A549 (cell line): ENCODE measurements around the gene MAP3K12. TPM values are rescaled to one million over a fixed set of nuclear protein-coding genes. Genes with fewer than 3 reads are reported as not detected.

Experiments used
- ATAC-seq, 2 experiments: fragments of 200-7000 bp in 1 of 2; fragments of >200 bp in 1 of 2; cut with Nextera tagmentation in 1 of 2; cut with Tn5 transposase in 1 of 2; 3 replicates each; pipeline versions ENCODE4 v1.8.0 to v1.9.1; 2018 to 2020; ENCODE audit warnings: mild to moderate bottlenecking in 1 of 2, moderate library complexity in 1 of 2
- CTCF ChIA-PET: fragments of 300-600 bp; sonication (Branson Sonifier 250); formaldehyde crosslinking; extraction: SDS; loops from one replicate; lab custom pipeline; 2021; ENCODE audit warnings: antibody characterized with exemption, inconsistent platforms; lab: Yijun Ruan, JAX
- POLR2A ChIA-PET: fragments of 350-600 bp; formaldehyde crosslinking; extraction: SDS; loops from one replicate; lab custom pipeline; 2021; ENCODE audit warnings: antibody characterized with exemption, inconsistent platforms; lab: Yijun Ruan, JAX
- DNase-seq, 2 experiments: peaks; one replicate each; pipeline versions ENCODE4 v3.0.0 to v3.0.0-alpha.2; 2011 to 2016; ENCODE audit warnings: low read depth in 1 of 2, low spot score in 1 of 2
- FAIRE-seq: peaks from 2 replicates; lab custom pipeline; 2011; peaks lifted over from hg19 to GRCh38; lab: Jason Lieb, UNC
- H3K27ac ChIP-seq, 2 experiments: fragments of >200 bp; sonication (Bioruptor Twin); formaldehyde crosslinking; 3 replicates each; pipeline ENCODE4 v1.5.1; 2016 to 2017
- H3K4me1 ChIP-seq: fragments of >200 bp; sonication (Bioruptor Twin); formaldehyde crosslinking; 3 replicates; pipeline ENCODE4 v1.6.1; 2016
- H3K4me2 ChIP-seq: fragments of >200 bp; sonication (Bioruptor Twin); formaldehyde crosslinking; 3 replicates; pipeline ENCODE4 v1.6.1; 2016
- H3K4me3 ChIP-seq: fragments of >200 bp; sonication (Bioruptor Twin); formaldehyde crosslinking; 3 replicates; pipeline ENCODE4 v1.5.1; 2016
- H3K9me3 ChIP-seq: fragments of >200 bp; sonication (Bioruptor Twin); formaldehyde crosslinking; 3 replicates; pipeline ENCODE4 v1.6.1; 2016
- CBX8 ChIP-seq: fragments of 200-600 bp; sonication (generic); IDR thresholded peaks from 2 replicates; pipeline ENCODE4 v1.6.1; 2016
- CEBPB ChIP-seq, 2 experiments: fragments of >200 bp in 1 of 2; sonication (Bioruptor Twin) in 1 of 2; formaldehyde crosslinking in 1 of 2; IDR thresholded peaks; 2 replicates each; pipeline ENCODE4 v1.6.1; 2012 to 2016
- EP300 ChIP-seq, 2 experiments: fragments of >200 bp; sonication (Bioruptor Twin); formaldehyde crosslinking; IDR thresholded peaks; 2 replicates in 1 of 2; 3 replicates in 1 of 2; pipeline ENCODE4 v1.6.1; 2016 to 2017
- FOSB ChIP-seq: fragments of 250-450 bp; sonication (Bioruptor Pico); IDR thresholded peaks from 2 replicates; pipeline ENCODE4 v1.5.0; 2020; ENCODE audit warnings: mild to moderate bottlenecking, moderate library complexity
- HOXA7 ChIP-seq: fragments of 250-450 bp; sonication (Bioruptor Pico); IDR thresholded peaks from 2 replicates; pipeline ENCODE4 v1.5.0; 2020; ENCODE audit warnings: mild to moderate bottlenecking, moderate library complexity
- JUN ChIP-seq, 2 experiments: fragments of >200 bp; sonication (Bioruptor Twin); formaldehyde crosslinking; IDR thresholded peaks; 2 replicates in 1 of 2; 3 replicates in 1 of 2; pipeline ENCODE4 v1.6.1; 2016 to 2017
- JUNB ChIP-seq: fragments of >200 bp; sonication (Bioruptor Twin); formaldehyde crosslinking; IDR thresholded peaks from 2 replicates; pipeline ENCODE4 v1.6.1; 2016
- KDM5A ChIP-seq: fragments of 200-600 bp; sonication (generic); IDR thresholded peaks from 2 replicates; pipeline ENCODE4 v1.6.1; 2016; ENCODE audit warnings: antibody characterized with exemption, mild to moderate bottlenecking
- MAFK ChIP-seq: fragments of 450-650 bp; IDR thresholded peaks from 2 replicates; pipeline ENCODE4 v1.6.1; 2014; ENCODE audit not compliant: partially characterized antibody
- MAZ ChIP-seq: fragments of 150-350 bp; IDR thresholded peaks from 2 replicates; pipeline ENCODE4 v1.6.1; 2014; ENCODE audit warnings: antibody characterized with exemption, low read depth, low read length, borderline replicate concordance
- MYC ChIP-seq: IDR thresholded peaks from 2 replicates; pipeline ENCODE4 v1.6.1; 2012; ENCODE audit warnings: mild to moderate bottlenecking, inconsistent platforms, low read length, improper control_type of control experiment, borderline replicate concordance
- RAD21 ChIP-seq, 2 experiments: fragments of >200 bp in 1 of 2; sonication (Bioruptor Twin) in 1 of 2; formaldehyde crosslinking in 1 of 2; IDR thresholded peaks in 1 of 2; conservative IDR thresholded peaks in 1 of 2; 2 replicates in 1 of 2; 3 replicates in 1 of 2; pipeline ENCODE4 v1.6.1; 2012 to 2018; ENCODE audit warnings: inconsistent platforms in 1 of 2
- RNF2 ChIP-seq: fragments of 200-600 bp; sonication (generic); IDR thresholded peaks from 2 replicates; pipeline ENCODE4 v1.6.1; 2016; ENCODE audit warnings: low read depth, mild to moderate bottlenecking, antibody characterized with exemption, moderate library complexity, borderline replicate concordance
- TFCP2L1 ChIP-seq: fragments of 250-450 bp; sonication (Bioruptor Pico); IDR thresholded peaks from 2 replicates; pipeline ENCODE4 v1.5.0; 2021; ENCODE audit warnings: mild to moderate bottlenecking
- WGBS: methylation state at CpG from one replicate; pipeline ENCODE4 v1.1.6; 2017; ENCODE audit errors: missing lambda C conversion rate; 5-methylcytosine and 5-hydroxymethylcytosine counted together
- polyA plus RNA-seq, 4 experiments: library from polyadenylated mRNA; depleted of rRNA in 3 of 4; stranded (reverse); fragments of >200 nt; fragmentation: RNase III in 1 of 4; extraction: RNeasy Plus Mini Kit Qiagen cat#74134 plus additional on column Dnase treatment in 1 of 4; gene quantifications; 2 replicates in 3 of 4; 3 replicates in 1 of 4; pipeline ENCODE4 v1.2.3, GENCODE V29; 2011 to 2017
- TF ChIP-seq, protein P1 (sequence below): fragments of 200-600 bp; sonication (generic); IDR thresholded peaks from 2 replicates; pipeline ENCODE4 v1.6.1; 2016; ENCODE audit warnings: antibody characterized with exemption, mild to moderate bottlenecking, moderate library complexity
- TF ChIP-seq, protein P2 (sequence below): IDR thresholded peaks from 2 replicates; pipeline ENCODE4 v1.6.1; 2012; ENCODE audit warnings: low read depth, borderline replicate concordance
- TF ChIP-seq, protein P3 (sequence below): IDR thresholded peaks from 2 replicates; pipeline ENCODE4 v1.6.1; 2012
- TF ChIP-seq, protein P4 (sequence below): fragments of >200 bp; sonication (Bioruptor Twin); formaldehyde crosslinking; IDR thresholded peaks from 2 replicates; pipeline ENCODE4 v1.6.1; 2016
- TF ChIP-seq, protein P5 (sequence below): fragments of 250-450 bp; sonication (Bioruptor Pico); IDR thresholded peaks from 2 replicates; pipeline ENCODE4 v1.5.0; 2020; ENCODE audit warnings: low read depth, mild to moderate bottlenecking, moderate library complexity
- TF ChIP-seq, protein P6 (sequence below): fragments of >200 bp; sonication (Bioruptor Twin); formaldehyde crosslinking; IDR thresholded peaks from 3 replicates; pipeline ENCODE4 v1.6.1; 2016

MAP3K12 gene
- polyA plus RNA-seq, 2 of the 4 experiments (the other 2 are of a cell fraction), result 18.7 to 21.9 TPM

DNA sequence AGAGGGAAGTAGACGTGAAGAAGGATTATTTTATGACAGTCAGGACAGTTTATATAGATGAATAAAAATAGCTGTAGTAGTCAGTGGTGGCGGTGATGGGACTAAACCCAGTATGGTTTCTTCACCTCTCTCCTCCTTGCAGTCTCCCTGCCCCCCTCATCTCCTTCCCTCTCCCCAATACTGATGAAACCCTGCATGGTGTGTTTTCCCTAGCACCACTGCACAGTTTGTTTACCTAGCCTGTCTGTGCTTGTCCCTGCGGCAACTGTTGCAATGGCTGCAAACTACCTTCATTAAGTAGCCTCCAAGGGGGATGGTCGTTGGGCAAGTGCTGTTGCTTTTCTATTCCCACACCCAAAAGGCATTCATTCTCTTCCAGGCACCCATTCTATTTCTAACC lies 32.6 kb downstream of the MAP3K12 start:
- TF ChIP-seq EP300 (IDR thresholded peaks at IDR 0.05) (no peak), JUN (IDR thresholded peaks at IDR 0.05) (no peak), FOSB (CRISPR knock-in tag) (0 out of 2 replicates have a peak, but pooled peaks have one; percentile 8), JUNB (no peak)
- 85% methylated on average over 4 of the region's 4 CpGs for WGBS
- H3K4me2 ChIP-seq, result no peak overlapping the region
- DNase-seq, result no peak
- ATAC-seq, result peak; percentile 3 to 5; a peak in 2 of 6 replicates
- peaks cover 31% of the 10 kb centered on the region; the same call in 2 of the 3 replicates for H3K4me1 ChIP-seq
- ChIA-PET CTCF (interaction anchor here (1.1 to 3.3 kb wide), 2 partner anchors 8 to 9 kb away, joined by 3 to 14 read pairs; no protein-coding TSS in a partner anchor), POLR2A (no interaction called here)
- H3K9me3 ChIP-seq, result no peaks in the 10 kb centered on the region
- FAIRE-seq, result no peak
- no peak overlapping the region for H3K4me3 ChIP-seq
- no peak overlapping the region for H3K27ac ChIP-seq

DNA sequence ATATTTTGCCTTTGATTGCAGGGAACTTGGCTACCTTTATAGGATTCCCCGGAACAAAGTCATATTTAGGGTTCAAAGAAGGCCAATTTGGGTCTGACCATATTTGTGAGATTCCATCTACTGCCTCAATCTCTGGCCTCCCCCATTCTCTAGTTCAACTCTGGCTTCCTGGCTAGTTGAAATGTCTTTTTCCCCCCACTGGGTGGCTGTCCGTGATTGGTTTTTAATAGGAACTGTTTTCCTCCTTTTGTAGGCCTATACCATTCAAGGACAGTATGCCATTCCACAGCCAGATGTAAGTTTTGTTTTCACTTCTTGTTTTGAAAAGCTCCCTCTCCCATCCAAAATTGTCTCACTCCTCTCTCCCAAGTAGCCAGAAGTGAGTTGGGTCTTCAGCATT lies 33.6 kb downstream of the MAP3K12 start:
- CTCF ChIA-PET, result interaction anchor here (3.3 kb wide), 1 partner anchor 10 kb away, joined by 14 read pairs; no protein-coding TSS in a partner anchor
- FAIRE-seq, result no peak
- H3K4me2 ChIP-seq, result no peak overlapping the region
- H3K27ac ChIP-seq, result no peak overlapping the region
- TF ChIP-seq EP300 (IDR thresholded peaks at IDR 0.05) (no peak), RNF2 (no peak), MAFK (no peak), KDM5A (no peak), CBX8 (no peak), MAZ (no peak), RAD21 (conservative IDR thresholded peaks at IDR 0.05 in 1 of 2, IDR thresholded peaks at IDR 0.05 in 1 of 2) (no peak)
- TF ChIP-seq, protein P1, sequence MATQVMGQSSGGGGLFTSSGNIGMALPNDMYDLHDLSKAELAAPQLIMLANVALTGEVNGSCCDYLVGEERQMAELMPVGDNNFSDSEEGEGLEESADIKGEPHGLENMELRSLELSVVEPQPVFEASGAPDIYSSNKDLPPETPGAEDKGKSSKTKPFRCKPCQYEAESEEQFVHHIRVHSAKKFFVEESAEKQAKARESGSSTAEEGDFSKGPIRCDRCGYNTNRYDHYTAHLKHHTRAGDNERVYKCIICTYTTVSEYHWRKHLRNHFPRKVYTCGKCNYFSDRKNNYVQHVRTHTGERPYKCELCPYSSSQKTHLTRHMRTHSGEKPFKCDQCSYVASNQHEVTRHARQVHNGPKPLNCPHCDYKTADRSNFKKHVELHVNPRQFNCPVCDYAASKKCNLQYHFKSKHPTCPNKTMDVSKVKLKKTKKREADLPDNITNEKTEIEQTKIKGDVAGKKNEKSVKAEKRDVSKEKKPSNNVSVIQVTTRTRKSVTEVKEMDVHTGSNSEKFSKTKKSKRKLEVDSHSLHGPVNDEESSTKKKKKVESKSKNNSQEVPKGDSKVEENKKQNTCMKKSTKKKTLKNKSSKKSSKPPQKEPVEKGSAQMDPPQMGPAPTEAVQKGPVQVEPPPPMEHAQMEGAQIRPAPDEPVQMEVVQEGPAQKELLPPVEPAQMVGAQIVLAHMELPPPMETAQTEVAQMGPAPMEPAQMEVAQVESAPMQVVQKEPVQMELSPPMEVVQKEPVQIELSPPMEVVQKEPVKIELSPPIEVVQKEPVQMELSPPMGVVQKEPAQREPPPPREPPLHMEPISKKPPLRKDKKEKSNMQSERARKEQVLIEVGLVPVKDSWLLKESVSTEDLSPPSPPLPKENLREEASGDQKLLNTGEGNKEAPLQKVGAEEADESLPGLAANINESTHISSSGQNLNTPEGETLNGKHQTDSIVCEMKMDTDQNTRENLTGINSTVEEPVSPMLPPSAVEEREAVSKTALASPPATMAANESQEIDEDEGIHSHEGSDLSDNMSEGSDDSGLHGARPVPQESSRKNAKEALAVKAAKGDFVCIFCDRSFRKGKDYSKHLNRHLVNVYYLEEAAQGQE, result no peak
- TF ChIP-seq, protein P2, sequence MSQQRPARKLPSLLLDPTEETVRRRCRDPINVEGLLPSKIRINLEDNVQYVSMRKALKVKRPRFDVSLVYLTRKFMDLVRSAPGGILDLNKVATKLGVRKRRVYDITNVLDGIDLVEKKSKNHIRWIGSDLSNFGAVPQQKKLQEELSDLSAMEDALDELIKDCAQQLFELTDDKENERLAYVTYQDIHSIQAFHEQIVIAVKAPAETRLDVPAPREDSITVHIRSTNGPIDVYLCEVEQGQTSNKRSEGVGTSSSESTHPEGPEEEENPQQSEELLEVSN, result no peak
- TF ChIP-seq, all 56 proteins: peak for 0
- WGBS, result 78% methylated on average over 2 of the region's 2 CpGs
- Histone ChIP-seq H3K9me3 (no peaks in the 10 kb centered on the region), H3K4me3 (no peak overlapping the region), H3K4me1 (peaks cover 41% of the 10 kb centered on the region; the same call in 2 of the 3 replicates)
- no peak for DNase-seq
- POLR2A ChIA-PET, result interaction anchor here (0.5 to 2.8 kb wide), 4 partner anchors 8 to 13 kb away, joined by 3 to 9 read pairs (median 4); no protein-coding TSS in a partner anchor
- ATAC-seq, result peak; percentile 18 to 30; a peak in 3 of 6 replicates

DNA sequence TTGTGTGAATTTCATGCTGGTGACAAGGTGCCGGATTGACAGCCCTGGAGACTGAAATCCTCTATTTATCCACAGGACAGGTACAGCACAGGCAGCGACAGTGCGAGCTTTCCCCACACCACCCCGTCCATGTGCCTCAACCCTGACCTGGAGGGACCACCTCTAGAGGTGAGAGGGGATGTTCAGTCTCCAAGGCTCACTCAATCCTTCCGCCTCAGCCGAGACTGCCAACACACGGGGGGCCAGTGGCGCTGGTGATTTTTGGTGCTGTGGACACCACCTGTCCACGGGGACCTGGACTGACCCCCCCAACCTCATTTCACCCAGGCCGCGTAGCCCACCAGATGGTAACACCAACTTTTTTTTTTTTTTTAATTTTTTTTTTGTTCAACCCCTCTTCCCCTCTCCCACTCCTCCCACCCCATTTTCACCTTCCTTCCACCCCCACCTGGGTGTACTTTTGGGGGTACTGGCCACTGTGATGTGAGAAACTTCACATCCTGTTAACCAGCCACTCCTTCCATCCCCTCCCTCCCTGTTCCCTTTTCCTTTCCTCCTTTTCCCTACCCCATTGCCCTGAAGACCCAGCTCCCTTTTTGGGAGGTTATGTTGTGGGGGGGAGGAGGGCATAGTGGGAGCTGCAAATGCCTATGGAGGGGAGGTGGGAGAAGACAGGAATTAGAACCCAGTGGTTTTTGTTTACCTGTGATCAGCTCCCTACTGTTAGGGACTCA lies 34.4 kb downstream of the MAP3K12 start:
- POLR2A ChIA-PET, result interaction anchor here (1.1 to 2.8 kb wide), 4 partner anchors 8 to 12 kb away, joined by 3 to 9 read pairs (median 5); no protein-coding TSS in a partner anchor
- DNase-seq (no peak), FAIRE-seq (no peak), ATAC-seq (peak in 1 of 2 experiments; percentile 22; a peak in 3 of 6 replicates)
- Histone ChIP-seq H3K9me3 (no peaks in the 10 kb centered on the region), H3K4me1 (peaks cover 48% of the 10 kb centered on the region; the same call in 2 of the 3 replicates), H3K27ac (no peak overlapping the region), H3K4me2 (no peak overlapping the region), H3K4me3 (no peak overlapping the region)
- CTCF ChIA-PET, result interaction anchor here (0.7 to 3.3 kb wide), 9 partner anchors 9 to 177 kb away, joined by 3 to 14 read pairs (median 3); no protein-coding TSS in a partner anchor
- TF ChIP-seq TFCP2L1 (no peak), CEBPB (IDR thresholded peaks at IDR 0.05) (no peak), HOXA7 (CRISPR knock-in tag) (no peak), MYC (no peak)
- TF ChIP-seq, protein P3, sequence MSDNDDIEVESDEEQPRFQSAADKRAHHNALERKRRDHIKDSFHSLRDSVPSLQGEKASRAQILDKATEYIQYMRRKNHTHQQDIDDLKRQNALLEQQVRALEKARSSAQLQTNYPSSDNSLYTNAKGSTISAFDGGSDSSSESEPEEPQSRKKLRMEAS, result no peak
- TF ChIP-seq, protein P4, sequence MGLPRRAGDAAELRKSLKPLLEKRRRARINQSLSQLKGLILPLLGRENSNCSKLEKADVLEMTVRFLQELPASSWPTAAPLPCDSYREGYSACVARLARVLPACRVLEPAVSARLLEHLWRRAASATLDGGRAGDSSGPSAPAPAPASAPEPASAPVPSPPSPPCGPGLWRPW, result no peak
- TF ChIP-seq, protein P5, sequence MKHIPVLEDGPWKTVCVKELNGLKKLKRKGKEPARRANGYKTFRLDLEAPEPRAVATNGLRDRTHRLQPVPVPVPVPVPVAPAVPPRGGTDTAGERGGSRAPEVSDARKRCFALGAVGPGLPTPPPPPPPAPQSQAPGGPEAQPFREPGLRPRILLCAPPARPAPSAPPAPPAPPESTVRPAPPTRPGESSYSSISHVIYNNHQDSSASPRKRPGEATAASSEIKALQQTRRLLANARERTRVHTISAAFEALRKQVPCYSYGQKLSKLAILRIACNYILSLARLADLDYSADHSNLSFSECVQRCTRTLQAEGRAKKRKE (CRISPR knock-in tag), result no peak
- TF ChIP-seq, protein P6, sequence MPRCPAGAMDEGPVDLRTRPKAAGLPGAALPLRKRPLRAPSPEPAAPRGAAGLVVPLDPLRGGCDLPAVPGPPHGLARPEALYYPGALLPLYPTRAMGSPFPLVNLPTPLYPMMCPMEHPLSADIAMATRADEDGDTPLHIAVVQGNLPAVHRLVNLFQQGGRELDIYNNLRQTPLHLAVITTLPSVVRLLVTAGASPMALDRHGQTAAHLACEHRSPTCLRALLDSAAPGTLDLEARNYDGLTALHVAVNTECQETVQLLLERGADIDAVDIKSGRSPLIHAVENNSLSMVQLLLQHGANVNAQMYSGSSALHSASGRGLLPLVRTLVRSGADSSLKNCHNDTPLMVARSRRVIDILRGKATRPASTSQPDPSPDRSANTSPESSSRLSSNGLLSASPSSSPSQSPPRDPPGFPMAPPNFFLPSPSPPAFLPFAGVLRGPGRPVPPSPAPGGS, result no peak
- 92% methylated on average over 11 of the region's 11 CpGs for WGBS
